ENCODE measurements around the gene JAKMIP2. TPM values are rescaled to one million over a fixed set of nuclear protein-coding genes. Genes with fewer than 3 reads are reported as not detected.

The JAKMIP2 gene
- total RNA-seq, 1 experiment from 2014 or later = 6.4 TPM

DNA sequence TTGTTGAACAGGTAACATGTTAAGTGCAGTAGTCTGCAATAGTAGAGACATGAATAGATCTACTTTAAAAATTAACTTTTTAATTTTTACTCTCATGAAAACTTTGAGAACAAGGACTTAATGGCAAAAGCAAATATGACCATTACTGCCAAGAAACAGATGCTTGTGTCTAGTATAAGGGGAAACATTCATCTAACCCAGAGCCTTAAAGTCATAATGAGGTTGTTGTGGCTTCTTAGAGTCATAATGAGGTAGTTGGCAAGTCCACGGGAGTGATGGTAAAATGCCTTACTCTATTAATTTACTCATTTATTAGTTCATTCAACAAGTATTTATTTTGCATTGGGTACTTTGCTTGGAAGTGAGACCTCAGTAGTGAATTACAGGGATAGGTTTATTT lies 71.5 kb downstream of the JAKMIP2 start:
- Histone ChIP-seq H3K4me2 (ENCODE audit: insufficient read depth, insufficient read length, low read length) (no peak overlapping the region), H4K20me1 (ENCODE audit: control insufficient read depth, insufficient read depth, insufficient read length) (no peaks in the 10 kb centered on the region), H3K23ac (ENCODE audit: insufficient read length, low read depth, low read length) (no peak overlapping the region), H2BK120ac (ENCODE audit: low read depth, low read length, poor library complexity, severe bottlenecking) (no peak overlapping the region), H3K27ac (ENCODE audit: insufficient read length, low read depth, low read length) (no peak overlapping the region), H3K14ac (ENCODE audit: insufficient read depth, low read length) (no peak overlapping the region), H3K9ac (ENCODE audit: extremely low read depth, insufficient read length, low read length) (no peak overlapping the region), H4K8ac (replicated peaks; ENCODE audit: insufficient read length, low read depth, low read length) (no peak overlapping the region), H2BK15ac (ENCODE audit: low read depth, low read length) (no peak overlapping the region), H2BK12ac (ENCODE audit: insufficient read length, low read depth, low read length) (no peak overlapping the region), H3K18ac (ENCODE audit: insufficient read length, low read depth, low read length) (no peak overlapping the region), H3K79me2 (ENCODE audit: insufficient read depth, low read length) (no peaks in the 10 kb centered on the region), H3K23me2 (ENCODE audit: insufficient read length, low read depth, low read length, poor library complexity, severe bottlenecking) (no peaks in the 10 kb centered on the region), H3K4me1 (ENCODE audit: insufficient read depth, low read length) (no peaks in the 10 kb centered on the region), H2BK5ac (ENCODE audit: insufficient read length, low read length) (no peak overlapping the region), H3K79me1 (ENCODE audit: insufficient read depth, low read depth, low read length, poor library complexity, severe bottlenecking) (no peaks in the 10 kb centered on the region), H3K4ac (ENCODE audit: low read depth, low read length) (no peak overlapping the region), H4K5ac (ENCODE audit: insufficient read length, low read depth, low read length) (no peak overlapping the region), H3T11ph (ENCODE audit: low read length) (no peak overlapping the region), H2BK20ac (ENCODE audit: low read depth, low read length, poor library complexity, severe bottlenecking) (no peak overlapping the region), H3K56ac (ENCODE audit: insufficient read length, low read depth, low read length) (no peak overlapping the region), H3K9me3 (ENCODE audit: control insufficient read depth, low read depth, low read length) (no peaks in the 10 kb centered on the region), H4K91ac (ENCODE audit: insufficient read length, low read depth, low read length) (no peak overlapping the region), H2AFZ (ENCODE audit: low read length) (no peak overlapping the region), H3K27me3 (ENCODE audit: insufficient read depth, low read length) (no peaks in the 10 kb centered on the region), H2AK5ac (ENCODE audit: insufficient read length, low read length) (no peak overlapping the region)
- Mint-ChIP-seq H3K27ac (no peak overlapping the region), H3K4me1 (peaks cover 8 to 12% of the 10 kb centered on the region in 2 experiments), H3K27me3 (ENCODE audit: low read depth) (no peaks in the 10 kb centered on the region), H3K36me3 (ENCODE audit: insufficient read depth in 1 of 3, low read depth in 3 of 3) (0 out of 7 replicates have a peak, but pooled peaks cover 0 to 1% (median 0%) of the 10 kb centered on the region in 3 experiments), H3K9me3 (no peaks in the 10 kb centered on the region), H3K4me3 (no peak overlapping the region)
- no peak for DNase-seq
- TF ChIP-seq CTCF (conservative IDR thresholded peaks at IDR 0.05) = no peak
- WGBS (ENCODE audit: extremely low coverage, insufficient read length, low lambda C conversion rate) = no CpG with 5 or more reads among the region's 1 CpG
